HG03521 (cell line): ENCODE results near the gene CACNA1A.
"Not testable (repeated sequence)": the region's sequence is repeated elsewhere in the genome, so short reads cannot be mapped to it uniquely, and the experiment has no call there.

ENCODE experiments used
- ATAC-seq: cut with Tn5 transposase; IDR thresholded peaks from one replicate; pipeline ENCODE4 v1.9.1; 2021; ENCODE audit warnings: mild to moderate bottlenecking, moderate library complexity; ENCODE audit not compliant: unreplicated experiment

CACNA1A gene

GRCh38 chr19:13366529-13367143 is 139.6 kb downstream of the CACNA1A start:
- ATAC-seq = no peak

- no peak for ATAC-seq
These were observed 142.3 kb downstream of the CACNA1A start for GRCh38 chr19:13363954-13364353.

DNA sequence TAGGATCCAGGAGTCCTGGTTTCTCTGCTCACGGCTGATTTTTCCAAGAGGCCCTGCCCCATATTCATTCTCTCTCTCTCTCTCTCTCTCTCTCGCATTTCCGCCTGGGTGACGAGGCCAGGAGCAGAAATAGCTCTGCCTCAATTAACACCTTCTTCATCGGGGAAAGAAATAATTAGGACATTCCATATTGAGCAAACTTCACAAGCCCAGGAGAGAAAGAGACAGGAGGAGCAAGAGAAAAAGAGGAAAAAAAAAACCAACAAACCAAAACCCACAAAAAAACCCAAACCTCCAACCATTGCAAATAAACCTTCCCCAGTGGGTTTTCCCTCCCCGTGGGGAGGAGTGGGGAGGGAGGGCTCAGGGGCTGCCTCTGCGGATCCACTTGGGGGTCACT is 143.0 kb downstream of the CACNA1A start:
- no peak for ATAC-seq

- no peak for ATAC-seq
These were observed 143.6 kb downstream of the CACNA1A start for GRCh38 chr19:13362668-13363067.

DNA sequence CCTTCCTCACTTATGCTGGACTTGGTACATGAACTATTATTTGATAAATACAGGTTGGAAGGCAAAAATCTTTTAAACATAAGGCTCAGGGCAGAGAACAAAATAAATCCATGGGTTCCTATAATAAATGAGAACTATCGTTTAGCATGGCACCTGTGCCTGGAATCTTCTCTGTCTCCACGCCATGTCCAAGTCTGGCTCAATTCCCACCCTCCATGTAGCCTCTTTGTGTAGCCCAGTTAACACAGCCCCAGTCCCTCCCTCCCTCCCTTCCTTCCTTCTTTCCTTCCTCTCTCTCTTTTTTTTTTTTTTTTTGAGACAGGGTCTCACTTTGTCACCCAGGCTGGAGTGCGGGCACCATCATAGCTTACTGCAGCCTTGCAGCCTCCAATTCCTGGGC is 144.6 kb downstream of the CACNA1A start:
- not testable (repeated sequence) for ATAC-seq

- ATAC-seq = no peak
These were observed 149.5 kb downstream of the CACNA1A start for GRCh38 chr19:13356686-13357280.

DNA sequence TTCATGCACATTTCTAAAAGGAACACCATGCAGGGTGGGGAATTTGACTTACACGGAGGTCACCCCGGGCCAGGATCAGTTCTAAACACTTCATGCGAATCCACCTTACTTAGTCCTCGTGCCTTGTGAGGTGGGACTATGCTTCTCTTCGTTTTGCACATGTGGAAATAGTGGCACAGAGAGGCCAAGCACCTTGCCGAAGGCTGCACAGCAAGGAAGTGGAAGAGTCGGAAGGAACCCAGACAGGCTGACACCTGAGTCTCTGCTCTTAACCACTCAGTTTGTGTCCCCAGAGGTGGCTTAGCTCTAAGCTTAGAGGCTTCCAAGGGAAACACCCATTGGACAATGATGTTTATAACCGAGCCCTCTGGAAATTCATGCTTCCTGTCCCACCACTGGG is 150.1 kb downstream of the CACNA1A start:
- ATAC-seq = no peak

DNA sequence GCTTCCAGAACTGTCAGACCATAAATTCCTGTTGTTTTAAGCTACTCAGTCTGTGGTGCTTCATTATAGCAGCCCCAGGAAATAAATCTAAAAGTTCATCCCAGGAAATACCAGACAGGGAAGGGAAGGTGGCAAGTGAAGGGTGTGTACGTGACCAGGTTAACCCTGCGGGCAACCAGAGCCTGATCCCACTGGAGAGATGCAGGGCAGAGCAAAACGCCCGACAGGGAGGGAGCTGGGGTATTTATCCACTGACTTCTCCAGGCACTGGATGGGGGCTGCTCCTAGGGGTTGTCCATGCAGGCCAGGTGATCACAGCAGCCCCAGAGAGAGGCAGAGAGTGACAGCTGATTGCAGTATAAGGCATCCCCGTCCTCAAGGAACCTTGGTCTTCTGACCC is 150.9 kb downstream of the CACNA1A start:
- ATAC-seq = no peak

- ATAC-seq = no peak
These were observed 152.7 kb downstream of the CACNA1A start for GRCh38 chr19:13353625-13354024.

DNA sequence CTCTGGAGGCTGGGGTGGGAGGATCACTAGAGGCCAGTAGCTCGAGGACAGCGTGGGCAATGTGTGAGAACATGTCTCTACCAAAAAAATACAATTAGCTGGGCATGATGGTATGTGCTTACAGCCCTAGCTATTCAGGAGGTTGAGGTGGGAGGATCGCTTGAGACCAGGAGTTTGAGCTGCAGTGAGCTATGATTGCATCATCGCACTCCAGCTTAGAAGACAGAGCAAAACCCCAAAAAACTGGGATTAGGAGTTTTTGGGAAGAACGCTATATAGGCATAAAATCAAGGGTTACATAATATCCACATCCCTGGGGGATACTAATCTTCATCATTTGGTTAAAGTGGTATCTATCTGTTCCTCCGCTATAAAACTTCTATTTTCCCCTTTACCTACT is 155.5 kb downstream of the CACNA1A start:
- no peak for ATAC-seq

GRCh38 chr19:13350072-13350471 is 156.2 kb downstream of the CACNA1A start:
- no peak for ATAC-seq

- ATAC-seq = no peak
These were observed 158.9 kb downstream of the CACNA1A start for GRCh38 chr19:13347367-13347766.

DNA sequence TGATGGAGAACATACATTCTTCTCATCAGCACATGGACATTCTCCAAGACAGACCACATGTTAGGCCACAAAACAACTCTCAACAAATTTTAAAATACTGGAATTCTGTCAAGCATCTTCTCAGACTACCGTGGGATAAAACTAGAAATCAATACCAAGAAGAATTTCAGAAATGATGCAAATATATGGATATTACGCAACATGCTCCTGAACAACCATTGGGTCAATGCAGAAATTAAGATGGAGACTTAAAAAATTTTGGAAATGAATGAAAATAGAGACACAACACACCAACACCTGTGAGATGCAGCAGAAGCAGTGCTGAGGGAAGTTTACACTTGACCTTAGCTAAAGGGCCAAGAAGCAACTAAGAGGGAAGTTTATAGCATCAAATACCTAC is 162.8 kb downstream of the CACNA1A start:
- no peak for ATAC-seq

GRCh38 chr19:13342672-13343071 is 163.6 kb downstream of the CACNA1A start:
- no peak for ATAC-seq

DNA sequence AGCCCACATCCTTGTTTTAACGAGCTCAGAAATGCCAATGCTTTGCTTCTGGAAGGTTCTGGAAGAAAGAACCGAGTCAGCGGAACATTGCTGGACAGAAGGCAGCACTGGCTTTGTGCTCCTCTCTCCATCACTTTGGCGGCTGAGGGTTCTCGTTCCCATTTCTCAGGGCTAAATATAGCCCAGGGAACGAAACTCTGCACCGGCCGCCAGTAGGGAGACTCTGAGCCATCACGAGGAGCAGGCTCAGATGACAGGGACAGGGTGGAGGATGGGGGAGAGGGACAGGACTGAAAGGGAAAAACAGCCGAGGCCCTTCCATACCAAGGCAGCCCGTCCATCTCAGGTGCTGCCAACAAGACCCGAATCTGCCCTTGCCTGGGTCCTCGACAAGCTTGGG is 166.4 kb downstream of the CACNA1A start:
- ATAC-seq = no peak

- ATAC-seq = no peak
These were observed 169.1 kb downstream of the CACNA1A start for GRCh38 chr19:13337181-13337580.

- no peak for ATAC-seq
These were observed 171.3 kb downstream of the CACNA1A start for GRCh38 chr19:13334801-13335481.

DNA sequence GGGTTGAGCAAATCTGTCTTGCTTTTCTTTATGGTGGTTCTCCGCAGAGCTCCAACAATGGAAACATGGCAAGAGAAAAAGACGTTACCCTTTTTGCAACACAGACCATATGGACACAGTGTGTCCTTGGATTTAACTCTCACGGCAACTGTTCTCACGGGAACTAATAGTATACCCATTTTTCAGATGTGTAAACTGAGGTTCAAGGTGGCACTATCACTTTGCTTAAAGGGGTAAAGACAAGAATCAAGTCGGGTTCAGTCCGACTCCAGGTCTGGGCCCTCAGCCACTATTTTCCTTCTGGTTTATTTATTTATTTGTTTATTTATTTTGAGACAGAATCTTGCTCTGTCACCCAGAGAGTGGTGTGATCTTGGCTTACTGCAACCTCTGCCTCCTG is 176.0 kb downstream of the CACNA1A start:
- ATAC-seq = no peak

DNA sequence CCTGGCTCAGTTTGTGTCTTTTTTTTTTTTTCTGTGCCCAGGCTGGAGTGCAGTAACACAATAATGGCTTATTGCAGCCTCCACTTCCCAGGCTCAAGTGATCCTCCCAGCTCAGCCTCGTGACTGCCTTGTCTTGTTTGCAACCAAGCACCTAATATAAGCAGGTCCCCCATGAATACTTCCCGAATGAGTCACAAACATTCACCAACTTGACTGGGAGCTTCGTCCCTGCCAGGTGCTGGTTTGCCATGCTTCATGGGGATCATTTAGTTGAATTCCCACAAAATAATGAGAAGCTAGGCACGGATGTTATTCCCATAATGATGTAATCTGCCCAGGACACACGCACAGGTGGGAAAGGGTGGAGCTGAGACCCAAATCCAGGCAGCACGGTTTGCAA is 176.5 kb downstream of the CACNA1A start:
- ATAC-seq = no peak

- ATAC-seq = no peak
These were observed 178.0 kb downstream of the CACNA1A start for GRCh38 chr19:13328241-13328640.

DNA sequence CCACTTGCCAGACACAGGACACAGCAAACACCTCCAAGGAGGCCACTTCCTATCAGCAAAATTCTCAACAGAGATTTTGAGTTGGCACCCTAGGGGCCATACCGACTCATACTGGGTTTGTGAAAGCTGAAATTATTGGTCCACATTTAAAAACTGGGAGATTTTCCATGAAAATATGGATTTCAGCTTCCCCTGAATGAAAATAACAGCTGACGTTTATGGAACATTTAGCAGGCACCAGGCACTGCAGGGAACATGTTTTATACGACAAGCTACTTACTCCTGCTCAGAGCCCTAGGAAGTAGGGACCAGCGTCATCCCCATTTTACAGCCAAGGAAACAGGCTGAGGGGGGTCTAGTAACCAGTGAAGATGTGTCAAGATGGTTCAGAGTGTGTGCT is 186.8 kb downstream of the CACNA1A start:
- no peak for ATAC-seq

GRCh38 chr19:13318190-13318589 is 188.1 kb downstream of the CACNA1A start:
- no peak for ATAC-seq
